AG09319 (cell line): ENCODE data around the gene THG1L.
"Not testable (repeated sequence)": the region's sequence is repeated elsewhere in the genome, so short reads cannot be mapped to it uniquely, and the experiment has no call there.

ENCODE experiments used
- DNase-seq: peaks from one replicate; pipeline ENCODE4 v3.0.0-alpha.2; 2010; ENCODE audit warnings: low read depth; ENCODE audit errors: extremely low read depth
- CTCF ChIP-seq: IDR thresholded peaks from 2 replicates; pipeline ENCODE4 v1.5.1; 2011; ENCODE audit warnings: low read depth, mild to moderate bottlenecking, inconsistent platforms, low read length, moderate library complexity

Gene THG1L

GRCh38 chr5:157718519-157718918 lies 12.7 kb upstream of the THG1L start:
- peak; percentile 49 for DNase-seq
- peak; percentile 61 for TF ChIP-seq CTCF

- no peak for TF ChIP-seq CTCF
- DNase-seq: no peak
Observed at GRCh38 chr5:157719245-157719644, 12.0 kb upstream of the THG1L start.

- no peak for TF ChIP-seq CTCF
- DNase-seq: no peak
Observed at GRCh38 chr5:157721159-157721558, 10.1 kb upstream of the THG1L start.

- not testable (repeated sequence) for DNase-seq
Observed at GRCh38 chr5:157722895-157723294, 8.3 kb upstream of the THG1L start.

GRCh38 chr5:157726607-157727006 lies 4.6 kb upstream of the THG1L start:
- not testable (repeated sequence) for DNase-seq

GRCh38 chr5:157727858-157728257 lies 3.4 kb upstream of the THG1L start:
- not testable (repeated sequence) for DNase-seq

- DNase-seq: no peak
- TF ChIP-seq CTCF: no peak
Observed at GRCh38 chr5:157729858-157730257, 1.4 kb upstream of the THG1L start.

GRCh38 chr5:157730900-157731271 lies 334 bp upstream of the THG1L start:
- TF ChIP-seq CTCF: no peak
- DNase-seq: no peak

- no peak for TF ChIP-seq CTCF
Observed at GRCh38 chr5:157732130-157732514, 902 bp downstream of the THG1L start.

More at GRCh38 chr5:157732130-157732514, 902 bp downstream of the THG1L start:
- DNase-seq: no peak
